Smooth muscle cell (in vitro differentiated cells): ENCODE measurements around the gene SGMS1. TPM values are rescaled to one million over a fixed set of nuclear protein-coding genes. Genes with fewer than 3 reads are reported as not detected.

ENCODE experiments used
- DNase-seq: peaks from one replicate; lab custom pipeline; 2025; ENCODE audit not compliant: unreplicated experiment; lab: John Stamatoyannopoulos, UW
- H2AFZ ChIP-seq: fragments of 200-600 bp; sonication (generic); 2 replicates; pipeline ENCODE4 v1.6.0; 2016; ENCODE audit warnings: antibody characterized with exemption, low read depth, mild to moderate bottlenecking
- H3F3A ChIP-seq: fragments of 200-600 bp; sonication (generic); 2 replicates; pipeline ENCODE4 v1.6.0; 2017; ENCODE audit warnings: antibody characterized with exemption, low read depth
- H3K27ac ChIP-seq: fragments of 200-600 bp; sonication (generic); 2 replicates; pipeline ENCODE4 v1.5.1; 2016; ENCODE audit warnings: low read depth, mild to moderate bottlenecking
- H3K27me3 ChIP-seq: fragments of 200-600 bp; sonication (generic); 2 replicates; pipeline ENCODE4 v1.6.1; 2016; ENCODE audit warnings: low read depth, mild to moderate bottlenecking
- H3K36me3 ChIP-seq: fragments of 200-600 bp; sonication (generic); 2 replicates; pipeline ENCODE4 v1.5.1; 2016; ENCODE audit warnings: low read depth
- H3K4me1 ChIP-seq: fragments of 200-600 bp; sonication (generic); 2 replicates; pipeline ENCODE4 v1.5.1; 2016; ENCODE audit warnings: low read depth
- H3K4me2 ChIP-seq: fragments of 200-600 bp; sonication (generic); 2 replicates; pipeline ENCODE4 v1.6.0; 2016; ENCODE audit warnings: mild to moderate bottlenecking
- H3K4me3 ChIP-seq: fragments of 200-600 bp; sonication (generic); 2 replicates; pipeline ENCODE4 v1.5.1; 2016; ENCODE audit warnings: mild to moderate bottlenecking
- H3K79me2 ChIP-seq: fragments of 200-600 bp; sonication (generic); 2 replicates; pipeline ENCODE4 v1.6.0; 2016; ENCODE audit warnings: low read depth, mild to moderate bottlenecking
- H3K9ac ChIP-seq: fragments of 200-600 bp; sonication (generic); 2 replicates; pipeline ENCODE4 v1.6.0; 2016; ENCODE audit warnings: low read depth
- H3K9me3 ChIP-seq: fragments of 200-600 bp; sonication (generic); replicated peaks from 2 replicates; pipeline ENCODE4 v1.5.1; 2016; ENCODE audit warnings: low read depth
- H4K20me1 ChIP-seq: fragments of 200-600 bp; sonication (generic); 2 replicates; pipeline ENCODE4 v1.6.0; 2016; ENCODE audit warnings: low read depth
- WGBS: methylation state at CpG from one replicate; pipeline ENCODE4 v1.1.7; 2016; ENCODE audit warnings: low lambda C conversion rate; 5-methylcytosine and 5-hydroxymethylcytosine counted together
- polyA plus RNA-seq: library from polyadenylated mRNA; unstranded; fragments of >200 nt; fragmentation: Nextera tagmentation; extraction: Ambion mirVana; gene quantifications from 2 replicates; pipeline ENCODE4 v1.2.1, GENCODE V29; 2016
- total RNA-seq: library from RNA; depleted of rRNA; stranded (reverse); fragments of >200 nt; gene quantifications from 2 replicates; pipeline ENCODE4 v1.2.3, GENCODE V29; 2014
- TF ChIP-seq, protein P1 (sequence below): fragments of 200-600 bp; sonication (generic); IDR thresholded peaks from 2 replicates; pipeline ENCODE4 v1.5.1; 2017; ENCODE audit warnings: borderline replicate concordance, mild to moderate bottlenecking, antibody characterized with exemption; ENCODE audit not compliant: insufficient read depth, poor library complexity, severe bottlenecking

The SGMS1 gene
- total and polyA plus RNA-seq, 2 experiments from 2014 or later, result 4.0 to 14.3 TPM

DNA sequence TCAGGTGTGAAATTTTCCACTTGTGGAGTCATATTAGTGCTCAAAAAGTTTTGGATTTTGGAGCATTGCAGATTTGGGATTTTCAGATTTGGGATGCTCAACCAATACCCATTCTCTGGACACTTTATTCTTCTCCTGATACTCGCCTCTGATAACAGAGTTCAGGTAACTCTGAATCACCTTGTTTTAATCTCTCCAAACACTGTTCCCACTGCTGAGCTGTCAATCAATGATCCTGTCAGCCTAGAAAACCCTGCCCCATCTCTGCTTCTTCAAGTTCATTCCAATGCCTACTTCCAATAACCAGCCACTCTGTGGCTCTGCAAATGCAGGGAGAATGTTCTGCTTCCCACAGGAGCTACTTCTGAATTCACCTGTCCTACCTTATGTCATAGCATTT is 21.8 kb downstream of the SGMS1 start:
- no peaks in the 10 kb centered on the region for H3K9me3 ChIP-seq
- no peak overlapping the region for H3K4me2 ChIP-seq
- no peak for DNase-seq
- peaks cover 16% of the 10 kb centered on the region for H3K4me1 ChIP-seq
- no peaks in the 10 kb centered on the region for H3K79me2 ChIP-seq
- H3K27me3 ChIP-seq, result no peaks in the 10 kb centered on the region
- 87% methylated on average over 1 of the region's 1 CpG for WGBS
- no peak overlapping the region for H3K9ac ChIP-seq
- H4K20me1 ChIP-seq, result peaks cover 50% of the 10 kb centered on the region
- H3K4me3 ChIP-seq, result no peak overlapping the region
- H3F3A ChIP-seq, result peaks cover 15% of the 10 kb centered on the region
- no peaks in the 10 kb centered on the region for H3K36me3 ChIP-seq
- H3K27ac ChIP-seq, result no peak overlapping the region
- H2AFZ ChIP-seq, result no peak overlapping the region
- TF ChIP-seq, protein P1, sequence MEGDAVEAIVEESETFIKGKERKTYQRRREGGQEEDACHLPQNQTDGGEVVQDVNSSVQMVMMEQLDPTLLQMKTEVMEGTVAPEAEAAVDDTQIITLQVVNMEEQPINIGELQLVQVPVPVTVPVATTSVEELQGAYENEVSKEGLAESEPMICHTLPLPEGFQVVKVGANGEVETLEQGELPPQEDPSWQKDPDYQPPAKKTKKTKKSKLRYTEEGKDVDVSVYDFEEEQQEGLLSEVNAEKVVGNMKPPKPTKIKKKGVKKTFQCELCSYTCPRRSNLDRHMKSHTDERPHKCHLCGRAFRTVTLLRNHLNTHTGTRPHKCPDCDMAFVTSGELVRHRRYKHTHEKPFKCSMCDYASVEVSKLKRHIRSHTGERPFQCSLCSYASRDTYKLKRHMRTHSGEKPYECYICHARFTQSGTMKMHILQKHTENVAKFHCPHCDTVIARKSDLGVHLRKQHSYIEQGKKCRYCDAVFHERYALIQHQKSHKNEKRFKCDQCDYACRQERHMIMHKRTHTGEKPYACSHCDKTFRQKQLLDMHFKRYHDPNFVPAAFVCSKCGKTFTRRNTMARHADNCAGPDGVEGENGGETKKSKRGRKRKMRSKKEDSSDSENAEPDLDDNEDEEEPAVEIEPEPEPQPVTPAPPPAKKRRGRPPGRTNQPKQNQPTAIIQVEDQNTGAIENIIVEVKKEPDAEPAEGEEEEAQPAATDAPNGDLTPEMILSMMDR, result no peak

DNA sequence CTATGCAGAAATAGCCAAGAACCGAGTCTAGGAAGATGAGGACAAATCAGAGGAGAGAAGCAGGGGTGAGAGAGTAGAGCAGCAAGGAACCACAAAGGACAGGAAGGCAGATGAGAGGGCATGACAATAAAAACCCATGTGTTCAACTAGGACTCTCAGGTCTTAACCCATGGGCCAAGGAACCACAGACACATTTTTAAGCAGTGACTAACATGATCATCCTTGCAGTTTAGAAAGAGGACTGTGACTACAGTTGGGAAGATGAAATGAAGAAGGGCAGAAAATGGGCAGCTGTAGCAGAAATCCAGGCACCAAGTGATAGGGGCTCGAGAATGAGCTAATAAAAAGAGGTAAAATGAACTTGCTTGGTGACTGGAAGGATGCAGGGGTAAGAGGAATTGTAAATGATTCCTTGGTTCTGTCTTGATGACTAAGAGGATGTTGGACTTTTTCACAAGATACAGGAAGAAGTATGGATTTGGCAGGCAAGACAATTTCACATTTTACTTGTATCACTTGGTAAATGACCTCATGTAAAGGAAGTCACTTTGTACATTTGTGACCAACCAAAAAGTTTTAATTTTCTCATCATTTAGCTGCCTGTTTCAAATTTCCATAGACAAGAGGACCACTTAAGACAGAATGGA is 22.8 kb downstream of the SGMS1 start:
- no peak overlapping the region for H3K4me3 ChIP-seq
- WGBS, result 40% methylated on average over 2 of the region's 2 CpGs
- H2AFZ ChIP-seq, result no peak overlapping the region
- DNase-seq, result no peak
- H3F3A ChIP-seq, result peaks cover 15% of the 10 kb centered on the region
- no peak overlapping the region for H3K27ac ChIP-seq
- TF ChIP-seq, protein P1, result no peak
- no peak overlapping the region for H3K4me2 ChIP-seq
- H3K9ac ChIP-seq, result no peak overlapping the region
- peaks cover 43% of the 10 kb centered on the region for H4K20me1 ChIP-seq
- peaks cover 16% of the 10 kb centered on the region for H3K4me1 ChIP-seq
- no peaks in the 10 kb centered on the region for H3K79me2 ChIP-seq
- H3K9me3 ChIP-seq, result no peaks in the 10 kb centered on the region
- H3K36me3 ChIP-seq, result no peaks in the 10 kb centered on the region
- no peaks in the 10 kb centered on the region for H3K27me3 ChIP-seq

DNA sequence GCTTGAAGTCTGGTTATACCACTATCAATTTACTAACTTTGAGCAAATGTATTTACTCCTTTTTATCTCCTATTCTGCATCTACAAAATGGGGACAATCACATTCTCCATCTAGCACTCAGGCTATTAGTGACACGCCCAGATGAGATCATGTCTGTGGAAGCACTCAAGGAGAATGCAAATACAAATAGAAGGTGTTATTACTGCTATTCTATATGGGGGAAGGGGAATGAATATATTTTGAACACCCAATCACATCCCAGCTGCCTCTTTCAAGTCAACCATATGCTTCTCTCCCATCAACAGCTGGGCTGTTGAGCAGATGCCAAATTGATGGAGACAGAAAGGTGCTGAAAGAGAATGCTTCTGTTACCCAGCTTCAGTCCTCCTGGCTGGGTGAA is 23.5 kb downstream of the SGMS1 start:
- Histone ChIP-seq H3K27me3 (no peaks in the 10 kb centered on the region), H3K79me2 (no peaks in the 10 kb centered on the region), H3K9me3 (no peaks in the 10 kb centered on the region), H2AFZ (no peak overlapping the region), H3K27ac (no peak overlapping the region), H3K4me3 (no peak overlapping the region), H3K4me1 (peaks cover 16% of the 10 kb centered on the region), H3K4me2 (no peak overlapping the region), H4K20me1 (peaks cover 36% of the 10 kb centered on the region), H3F3A (peaks cover 15% of the 10 kb centered on the region), H3K36me3 (no peaks in the 10 kb centered on the region), H3K9ac (no peak overlapping the region)
- TF ChIP-seq, protein P1, result no peak
- no peak for DNase-seq
- 90% methylated on average over 1 of the region's 1 CpG for WGBS

DNA sequence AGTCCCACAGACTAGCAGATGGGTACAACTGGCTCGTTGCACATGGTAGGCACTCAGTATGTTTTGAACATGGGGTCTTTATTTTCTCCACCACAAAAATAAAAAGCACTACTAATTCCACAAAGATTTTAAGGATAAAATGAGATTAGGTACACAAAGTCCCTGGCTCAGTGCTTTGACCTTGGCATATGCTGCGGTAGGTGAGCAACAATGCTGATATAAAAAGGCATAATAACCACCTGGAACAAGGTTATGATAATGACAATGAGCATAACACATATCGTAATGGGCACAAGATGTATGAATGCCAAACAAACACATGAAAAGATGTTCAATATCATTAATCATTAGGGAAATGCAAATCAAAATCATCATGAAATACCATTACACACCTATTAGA is 26.9 kb downstream of the SGMS1 start:
- Histone ChIP-seq H3K9me3 (no peaks in the 10 kb centered on the region), H3K4me1 (no peaks in the 10 kb centered on the region), H3K4me2 (no peak overlapping the region), H3K27me3 (no peaks in the 10 kb centered on the region), H4K20me1 (peaks cover 4% of the 10 kb centered on the region), H2AFZ (no peak overlapping the region), H3K79me2 (no peaks in the 10 kb centered on the region), H3K4me3 (no peak overlapping the region), H3K27ac (no peak overlapping the region), H3F3A (no peaks in the 10 kb centered on the region), H3K36me3 (no peaks in the 10 kb centered on the region), H3K9ac (no peak overlapping the region)
- no peak for DNase-seq
- 95% methylated on average over 3 of the region's 3 CpGs for WGBS
- TF ChIP-seq, protein P1, result no peak
